ENCODE measurements around the gene UVSSA. TPM values are rescaled to one million over a fixed set of nuclear protein-coding genes. Genes with fewer than 3 reads are reported as not detected.

Gene UVSSA
- total RNA-seq, 4 donors from 2014 or later, result 9.8 to 40.1 (median 14.5) TPM

GRCh38 chr4:1325681-1326635 lies 21.1 kb upstream of the UVSSA start:
- no peak for TF ChIP-seq CTCF (IDR thresholded peaks at IDR 0.05; ENCODE audit: low read depth)

GRCh38 chr4:1326751-1327525 lies 20.1 kb upstream of the UVSSA start:
- no peak for TF ChIP-seq CTCF (IDR thresholded peaks at IDR 0.05; ENCODE audit: low read depth)

GRCh38 chr4:1327526-1328266 lies 19.3 kb upstream of the UVSSA start:
- TF ChIP-seq CTCF (IDR thresholded peaks at IDR 0.05; ENCODE audit: low read depth), result no peak

- TF ChIP-seq CTCF (IDR thresholded peaks at IDR 0.05; ENCODE audit: low read depth), result no peak
These were observed 18.5 kb upstream of the UVSSA start for GRCh38 chr4:1328267-1329155.

GRCh38 chr4:1329408-1330371 lies 17.3 kb upstream of the UVSSA start:
- TF ChIP-seq CTCF (IDR thresholded peaks at IDR 0.05; ENCODE audit: low read depth), result no peak
